Daoy (cell line): ENCODE measurements around the gene RGS3. TPM values are rescaled to one million over a fixed set of nuclear protein-coding genes. Genes with fewer than 3 reads are reported as not detected.

Experiments used
- DNase-seq: peaks from one replicate; pipeline ENCODE4 v3.0.0-alpha.2; 2015; ENCODE audit warnings: low read depth
- total RNA-seq: library from RNA; depleted of rRNA; stranded (reverse); fragments of >200 nt; shearing (Covaris generic); gene quantifications from 2 replicates; pipeline ENCODE4 v1.2.3, GENCODE V29; 2014

RGS3 gene
- total RNA-seq, 1 experiment from 2014 or later = 95.9 TPM

DNA sequence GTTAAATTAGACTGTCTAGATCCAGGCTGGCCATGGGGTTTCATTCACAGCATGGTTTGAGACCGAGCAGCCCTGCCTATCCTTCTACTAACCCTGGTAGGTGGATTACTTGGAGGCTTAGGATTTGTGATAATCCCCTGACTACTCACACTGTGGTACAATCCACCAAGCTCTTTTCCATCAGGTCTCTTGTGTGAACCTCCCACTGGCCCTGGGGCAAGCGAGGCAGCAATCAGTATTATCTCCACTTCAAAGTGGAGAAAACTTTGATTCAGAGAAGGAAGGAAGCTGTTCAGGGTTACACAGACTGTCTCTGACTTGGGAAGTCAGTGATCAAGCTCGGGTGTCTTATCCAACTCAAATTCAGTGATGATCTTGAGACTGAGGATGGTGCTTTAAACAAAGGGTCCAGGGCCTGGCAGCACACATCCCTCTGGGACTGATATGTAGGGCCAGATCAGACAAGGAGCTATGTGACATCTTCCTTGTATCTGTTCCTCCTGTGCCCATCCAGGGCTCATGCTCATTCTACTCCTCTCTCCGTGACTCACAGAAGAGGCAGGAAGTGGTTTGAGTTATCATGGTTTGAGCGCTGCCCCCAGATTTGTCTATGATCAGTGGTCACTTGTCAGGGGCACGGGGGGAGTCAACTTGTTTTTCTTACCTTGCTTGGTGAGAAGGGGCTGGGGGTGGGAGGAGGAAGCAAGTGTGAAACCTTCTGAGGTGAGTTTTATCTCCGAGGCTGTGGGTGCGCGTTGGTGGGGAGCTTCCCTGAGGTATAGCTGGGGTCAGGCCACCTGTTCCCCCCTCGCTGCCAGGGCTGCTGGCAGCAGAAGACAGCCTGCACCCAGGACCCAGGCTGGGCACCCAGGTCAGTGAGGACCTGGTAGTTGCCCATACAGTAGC, 48.6 kb downstream of the RGS3 start:
- DNase-seq = peak; percentile 88

GRCh38 chr9:113513111-113513510, 49.6 kb downstream of the RGS3 start:
- DNase-seq = no peak

DNA sequence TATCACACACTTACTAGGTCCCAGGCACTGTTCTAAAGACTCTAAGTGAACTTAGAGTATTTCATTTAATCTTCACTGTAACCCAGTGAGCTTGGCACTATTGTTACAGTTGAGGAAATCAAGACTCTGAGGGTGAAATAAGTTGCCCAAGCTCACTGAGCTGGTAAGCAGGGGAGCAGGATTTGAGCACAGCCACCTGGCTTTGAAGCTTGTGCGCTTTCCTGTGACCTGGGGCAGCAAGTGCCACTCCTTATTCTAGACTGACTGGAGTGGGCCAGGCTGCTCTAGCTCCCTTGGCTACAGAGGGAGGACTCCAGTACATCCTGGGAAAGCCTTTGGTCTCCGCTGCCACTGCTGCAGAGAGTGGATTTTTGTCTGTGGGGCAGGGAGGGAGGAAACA, 50.0 kb downstream of the RGS3 start:
- no peak for DNase-seq

- DNase-seq = no peak
These were observed 50.5 kb downstream of the RGS3 start for GRCh38 chr9:113514061-113514460.

- DNase-seq = no peak
These were observed 51.2 kb downstream of the RGS3 start for GRCh38 chr9:113514748-113515147.

- no peak for DNase-seq
These were observed 52.3 kb downstream of the RGS3 start for GRCh38 chr9:113515862-113516261.

GRCh38 chr9:113516840-113517577, 53.5 kb downstream of the RGS3 start:
- peak; percentile 90 for DNase-seq

- DNase-seq = peak; percentile 84
These were observed 56.0 kb downstream of the RGS3 start for GRCh38 chr9:113519426-113520108.

- peak; percentile 95 for DNase-seq
These were observed 56.6 kb downstream of the RGS3 start for GRCh38 chr9:113520109-113520642.

- DNase-seq = no peak
These were observed 58.2 kb downstream of the RGS3 start for GRCh38 chr9:113521693-113522255.

DNA sequence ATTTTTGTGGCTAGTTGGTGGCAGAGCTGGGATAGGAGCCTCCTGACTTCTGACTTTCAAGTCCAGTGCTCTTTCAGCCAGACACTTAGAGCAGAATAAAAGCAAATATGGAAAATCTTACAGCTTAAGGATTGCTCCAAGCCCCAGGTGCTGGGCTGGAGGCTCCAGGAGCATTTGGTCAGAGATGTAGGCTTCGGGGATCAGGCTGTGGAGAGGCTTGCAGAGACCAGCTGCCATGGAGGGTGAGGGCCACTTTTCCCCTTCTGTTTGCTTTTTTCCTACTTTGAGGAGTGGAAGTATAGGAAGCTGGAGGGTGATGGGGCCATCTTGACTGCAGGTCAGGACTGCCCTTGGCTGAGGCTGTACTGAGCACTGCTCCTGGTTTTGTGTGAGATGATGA, 58.9 kb downstream of the RGS3 start:
- DNase-seq = no peak

DNA sequence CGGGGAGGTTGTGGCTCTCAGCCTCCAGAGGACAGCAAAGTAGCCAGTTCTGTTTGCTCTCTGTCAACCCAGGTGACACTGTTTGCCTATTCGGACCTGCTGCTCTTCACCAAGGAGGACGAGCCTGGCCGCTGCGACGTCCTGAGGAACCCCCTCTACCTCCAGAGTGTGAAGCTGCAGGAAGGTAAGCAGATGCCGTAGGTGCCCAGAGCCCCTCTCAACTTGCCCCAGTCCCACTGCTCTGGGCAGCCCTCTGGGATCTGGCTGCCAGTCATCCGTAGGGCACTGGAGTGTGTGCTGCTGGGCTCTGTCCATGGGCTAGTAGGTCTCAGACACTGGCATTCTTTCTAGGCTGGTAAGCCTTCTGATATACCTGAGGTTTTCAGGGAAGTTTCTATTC, 59.3 kb downstream of the RGS3 start:
- no peak for DNase-seq

- DNase-seq = peak; percentile 67
These were observed 60.1 kb downstream of the RGS3 start for GRCh38 chr9:113523421-113524141.

DNA sequence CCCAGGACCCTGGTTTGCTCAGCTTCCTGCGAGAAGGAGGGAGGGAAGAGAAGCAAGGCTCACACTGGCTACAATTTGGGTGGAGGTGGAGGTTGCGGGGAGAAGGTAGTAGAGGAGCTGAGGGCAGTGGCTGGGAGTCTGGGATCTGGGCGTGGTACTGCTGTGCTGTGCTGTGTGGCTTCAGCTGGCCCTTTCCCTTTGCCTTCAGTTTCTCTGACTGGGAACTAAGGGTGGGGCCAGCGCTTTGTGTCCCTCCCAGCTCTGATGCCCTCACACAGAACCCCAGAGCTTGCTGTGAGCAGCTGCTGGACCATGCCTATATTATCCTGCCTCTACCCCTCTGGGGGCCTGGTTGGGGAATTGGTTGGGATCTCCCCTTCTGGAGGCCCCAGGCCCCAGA, 60.9 kb downstream of the RGS3 start:
- DNase-seq = no peak

GRCh38 chr9:113525205-113525604, 61.7 kb downstream of the RGS3 start:
- no peak for DNase-seq

DNA sequence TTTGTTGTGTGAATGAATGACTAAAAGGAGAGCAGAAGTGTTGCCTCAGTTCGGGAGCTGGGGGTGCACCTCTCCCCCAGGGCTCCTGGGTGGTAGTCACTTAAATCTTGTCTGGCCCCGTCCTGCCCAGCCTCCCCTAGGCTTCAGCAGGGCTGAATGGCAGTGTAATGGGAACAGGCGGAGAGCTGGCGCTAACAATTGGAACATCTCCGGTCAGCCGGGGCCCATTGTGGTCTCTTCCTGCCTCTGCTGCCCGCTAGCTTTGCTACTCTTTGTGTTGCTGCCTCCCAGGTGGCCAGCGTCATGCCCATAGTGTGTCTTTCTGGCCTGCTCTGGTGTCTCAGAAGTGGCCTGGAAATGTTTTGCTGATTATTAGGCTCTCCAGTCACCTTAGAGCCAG, 62.3 kb downstream of the RGS3 start:
- no peak for DNase-seq

GRCh38 chr9:113526231-113526746, 62.8 kb downstream of the RGS3 start:
- no peak for DNase-seq

DNA sequence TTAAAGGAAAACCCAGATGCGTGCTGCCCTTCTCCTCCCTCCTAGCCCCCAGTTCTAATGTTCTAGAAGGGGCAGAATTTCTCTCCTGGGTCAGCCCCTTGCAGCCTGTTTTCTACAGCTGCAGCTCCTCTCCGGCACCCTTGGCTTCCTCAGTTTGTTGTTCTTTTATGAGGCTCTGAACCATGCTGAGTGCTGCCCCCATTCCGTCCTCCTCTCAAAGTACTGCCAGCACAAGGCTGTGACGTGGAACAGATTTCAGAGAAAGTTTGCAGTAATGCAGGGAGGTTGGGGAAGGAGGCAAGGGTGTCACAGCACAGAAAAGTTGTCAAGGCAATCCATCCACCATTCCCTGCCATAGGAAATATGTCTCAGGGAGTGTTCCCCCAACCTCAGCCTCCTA, 63.3 kb downstream of the RGS3 start:
- DNase-seq = no peak

DNA sequence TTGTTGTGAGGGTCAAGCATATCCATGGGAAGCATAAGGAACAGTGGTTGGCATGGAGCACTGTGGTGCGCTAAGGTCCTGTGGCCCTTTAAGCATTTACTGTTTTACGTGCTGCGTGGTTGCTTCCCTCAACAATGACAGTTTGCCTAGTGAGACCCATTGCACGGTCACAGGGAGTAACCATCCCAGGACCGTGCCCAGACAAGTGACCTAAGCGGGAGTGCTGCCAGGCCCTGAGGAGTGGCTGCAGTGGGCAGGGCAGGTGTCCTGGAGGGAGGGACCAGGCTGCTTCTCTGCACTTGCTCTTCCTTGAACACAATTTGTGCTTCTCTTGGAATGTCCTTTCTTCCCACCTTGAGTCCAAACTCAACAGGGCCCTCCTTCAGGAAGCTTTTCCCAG, 64.6 kb downstream of the RGS3 start:
- no peak for DNase-seq

DNA sequence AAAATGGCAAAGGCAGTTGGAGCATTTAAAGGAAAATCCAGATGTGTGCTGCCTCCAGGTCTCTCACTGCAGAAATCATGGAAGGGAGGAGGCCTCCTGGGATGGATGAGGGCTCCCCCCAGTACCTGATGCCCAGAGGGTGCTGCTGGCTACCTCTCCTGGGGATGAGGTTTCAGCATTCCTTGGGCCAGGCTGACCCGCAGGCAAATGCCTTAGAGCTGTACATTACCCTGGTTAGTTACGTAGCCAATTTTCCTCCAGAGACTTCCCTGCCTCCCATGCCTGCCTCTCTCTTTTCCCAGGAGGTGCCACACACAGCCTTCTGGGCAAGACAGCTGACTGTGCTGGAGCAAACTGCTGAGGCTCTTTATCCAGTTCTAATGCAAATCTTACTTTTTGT, 65.3 kb downstream of the RGS3 start:
- no peak for DNase-seq
